GM19043 (cell line): Measurements from ENCODE around the gene NID1.

Experiments
- ATAC-seq: cut with Tn5 transposase; IDR thresholded peaks from one replicate; pipeline ENCODE4 v1.9.1; 2021; ENCODE audit warnings: low read depth; ENCODE audit not compliant: unreplicated experiment

The NID1 gene, protein sequence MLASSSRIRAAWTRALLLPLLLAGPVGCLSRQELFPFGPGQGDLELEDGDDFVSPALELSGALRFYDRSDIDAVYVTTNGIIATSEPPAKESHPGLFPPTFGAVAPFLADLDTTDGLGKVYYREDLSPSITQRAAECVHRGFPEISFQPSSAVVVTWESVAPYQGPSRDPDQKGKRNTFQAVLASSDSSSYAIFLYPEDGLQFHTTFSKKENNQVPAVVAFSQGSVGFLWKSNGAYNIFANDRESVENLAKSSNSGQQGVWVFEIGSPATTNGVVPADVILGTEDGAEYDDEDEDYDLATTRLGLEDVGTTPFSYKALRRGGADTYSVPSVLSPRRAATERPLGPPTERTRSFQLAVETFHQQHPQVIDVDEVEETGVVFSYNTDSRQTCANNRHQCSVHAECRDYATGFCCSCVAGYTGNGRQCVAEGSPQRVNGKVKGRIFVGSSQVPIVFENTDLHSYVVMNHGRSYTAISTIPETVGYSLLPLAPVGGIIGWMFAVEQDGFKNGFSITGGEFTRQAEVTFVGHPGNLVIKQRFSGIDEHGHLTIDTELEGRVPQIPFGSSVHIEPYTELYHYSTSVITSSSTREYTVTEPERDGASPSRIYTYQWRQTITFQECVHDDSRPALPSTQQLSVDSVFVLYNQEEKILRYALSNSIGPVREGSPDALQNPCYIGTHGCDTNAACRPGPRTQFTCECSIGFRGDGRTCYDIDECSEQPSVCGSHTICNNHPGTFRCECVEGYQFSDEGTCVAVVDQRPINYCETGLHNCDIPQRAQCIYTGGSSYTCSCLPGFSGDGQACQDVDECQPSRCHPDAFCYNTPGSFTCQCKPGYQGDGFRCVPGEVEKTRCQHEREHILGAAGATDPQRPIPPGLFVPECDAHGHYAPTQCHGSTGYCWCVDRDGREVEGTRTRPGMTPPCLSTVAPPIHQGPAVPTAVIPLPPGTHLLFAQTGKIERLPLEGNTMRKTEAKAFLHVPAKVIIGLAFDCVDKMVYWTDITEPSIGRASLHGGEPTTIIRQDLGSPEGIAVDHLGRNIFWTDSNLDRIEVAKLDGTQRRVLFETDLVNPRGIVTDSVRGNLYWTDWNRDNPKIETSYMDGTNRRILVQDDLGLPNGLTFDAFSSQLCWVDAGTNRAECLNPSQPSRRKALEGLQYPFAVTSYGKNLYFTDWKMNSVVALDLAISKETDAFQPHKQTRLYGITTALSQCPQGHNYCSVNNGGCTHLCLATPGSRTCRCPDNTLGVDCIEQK

DNA sequence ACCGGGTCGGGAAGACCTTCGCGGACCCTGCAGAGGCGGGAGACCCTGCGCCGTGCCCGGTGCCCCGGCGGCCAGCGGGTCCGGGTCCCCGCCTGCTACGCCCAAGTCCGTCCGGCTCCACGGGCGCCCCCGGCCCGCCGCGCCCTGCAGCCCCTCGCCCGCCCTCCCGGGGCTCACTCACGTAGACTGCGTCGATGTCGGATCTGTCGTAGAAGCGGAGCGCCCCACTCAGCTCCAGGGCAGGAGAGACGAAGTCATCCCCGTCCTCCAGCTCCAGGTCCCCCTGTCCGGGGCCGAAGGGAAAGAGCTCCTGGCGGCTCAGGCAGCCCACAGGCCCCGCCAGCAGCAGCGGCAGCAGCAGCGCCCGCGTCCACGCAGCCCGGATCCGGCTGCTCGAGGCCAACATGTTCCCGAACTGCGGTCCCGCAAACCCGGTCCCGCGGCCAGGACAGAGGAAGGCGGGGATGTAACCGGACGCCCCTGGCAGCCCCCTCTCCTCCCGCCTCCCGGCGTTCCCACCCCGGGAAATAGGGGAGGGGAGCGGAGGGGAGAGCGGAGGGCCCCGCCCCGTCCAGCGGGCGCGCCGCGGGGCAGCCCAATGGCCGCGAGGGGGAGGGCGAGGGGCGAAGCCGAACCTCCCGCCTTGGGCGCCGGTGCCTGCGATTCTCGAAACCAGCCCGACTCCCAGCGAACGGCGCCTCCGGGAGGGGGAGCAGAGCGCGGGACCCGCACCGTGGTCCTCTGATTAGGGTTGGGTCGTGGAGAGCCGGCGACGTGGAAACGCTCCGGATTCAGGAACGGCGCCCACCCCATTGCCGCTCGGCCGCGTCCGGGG is at the start of gene NID1:
NID1 (minus strand) TSS at position 417 of the 835 bp plus-strand sequence; CDS start at position 406, 11 bp downstream.
- no peak for ATAC-seq

DNA sequence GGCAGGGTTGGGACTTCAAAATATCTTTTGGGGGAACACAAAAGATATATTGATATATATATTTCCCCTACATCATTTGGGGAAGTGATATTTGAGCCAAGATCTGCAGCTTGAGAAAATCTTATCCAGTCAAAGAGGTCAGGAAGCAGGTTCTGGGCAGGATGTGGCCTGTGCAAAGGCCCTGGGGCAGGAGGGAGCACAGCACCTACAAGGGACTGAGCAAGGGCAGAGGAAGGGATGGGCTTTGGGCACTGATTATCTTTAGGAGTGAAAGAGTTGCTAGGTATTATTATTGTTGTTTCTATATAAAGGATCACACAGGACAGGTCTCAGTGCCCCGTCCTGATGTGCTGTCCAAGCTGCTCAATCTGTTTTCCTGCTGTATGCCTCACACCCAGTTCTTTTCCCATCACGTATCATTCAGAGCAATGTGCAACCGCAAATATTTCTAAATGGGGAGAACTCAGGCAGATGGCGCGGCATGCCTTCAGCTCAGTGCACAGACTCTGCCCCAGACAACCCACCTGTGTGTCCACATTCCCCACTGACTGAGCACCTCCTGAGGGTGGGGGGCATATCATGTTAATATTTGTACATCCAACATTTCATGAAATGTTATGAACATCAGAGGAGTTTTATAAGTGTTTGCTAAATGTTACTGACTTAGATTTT is 49.3 kb upstream of the NID1 start:
- no peak for ATAC-seq

DNA sequence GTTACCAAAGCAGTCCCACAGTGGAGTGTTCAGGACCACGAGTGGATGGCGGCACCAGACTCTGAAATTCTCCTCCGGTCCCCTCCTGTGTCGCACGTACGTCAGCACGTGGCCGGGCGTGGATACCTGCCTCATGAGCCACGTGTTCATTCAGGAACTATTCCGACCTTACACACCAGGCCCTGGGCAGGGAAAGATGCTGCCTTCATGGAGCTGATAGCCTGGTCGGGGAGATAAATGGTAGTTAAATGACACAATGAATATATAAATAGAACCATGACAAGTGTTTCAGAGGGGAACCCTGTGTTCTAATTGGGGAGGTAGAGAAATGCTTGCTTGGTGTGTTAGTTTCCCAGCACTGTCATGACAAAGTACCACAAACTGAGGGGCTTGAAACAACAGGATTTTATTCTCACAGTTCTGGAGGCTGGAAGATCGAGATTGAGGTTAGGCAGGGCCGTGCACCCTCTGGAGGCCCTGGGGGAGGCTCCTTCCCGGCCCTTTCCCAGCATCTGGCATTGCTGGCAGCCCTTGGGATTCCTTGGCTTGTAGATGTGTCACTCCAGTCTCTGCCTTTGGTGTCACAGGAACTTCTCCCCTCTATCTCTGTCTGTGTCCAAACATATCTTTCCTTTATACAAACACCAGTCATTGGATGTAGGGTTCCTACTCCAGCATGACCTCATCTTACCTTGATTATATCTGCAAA is 48.6 kb upstream of the NID1 start:
- no peak for ATAC-seq

DNA sequence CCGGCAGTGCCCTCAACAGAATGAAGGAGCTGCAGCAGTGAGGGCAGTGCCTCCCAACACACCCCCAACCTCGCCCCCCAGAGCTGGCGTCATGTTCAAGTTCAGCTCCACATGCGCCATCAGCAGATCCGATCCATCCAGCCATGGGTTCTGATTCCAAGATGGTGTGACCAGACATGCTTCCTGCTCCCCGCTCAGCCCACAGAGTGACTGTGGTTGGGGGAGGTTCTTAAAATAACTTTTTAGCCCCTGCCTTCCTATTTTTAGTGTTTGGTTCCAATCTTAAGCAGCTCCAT is 47.4 kb upstream of the NID1 start:
- no peak for ATAC-seq

DNA sequence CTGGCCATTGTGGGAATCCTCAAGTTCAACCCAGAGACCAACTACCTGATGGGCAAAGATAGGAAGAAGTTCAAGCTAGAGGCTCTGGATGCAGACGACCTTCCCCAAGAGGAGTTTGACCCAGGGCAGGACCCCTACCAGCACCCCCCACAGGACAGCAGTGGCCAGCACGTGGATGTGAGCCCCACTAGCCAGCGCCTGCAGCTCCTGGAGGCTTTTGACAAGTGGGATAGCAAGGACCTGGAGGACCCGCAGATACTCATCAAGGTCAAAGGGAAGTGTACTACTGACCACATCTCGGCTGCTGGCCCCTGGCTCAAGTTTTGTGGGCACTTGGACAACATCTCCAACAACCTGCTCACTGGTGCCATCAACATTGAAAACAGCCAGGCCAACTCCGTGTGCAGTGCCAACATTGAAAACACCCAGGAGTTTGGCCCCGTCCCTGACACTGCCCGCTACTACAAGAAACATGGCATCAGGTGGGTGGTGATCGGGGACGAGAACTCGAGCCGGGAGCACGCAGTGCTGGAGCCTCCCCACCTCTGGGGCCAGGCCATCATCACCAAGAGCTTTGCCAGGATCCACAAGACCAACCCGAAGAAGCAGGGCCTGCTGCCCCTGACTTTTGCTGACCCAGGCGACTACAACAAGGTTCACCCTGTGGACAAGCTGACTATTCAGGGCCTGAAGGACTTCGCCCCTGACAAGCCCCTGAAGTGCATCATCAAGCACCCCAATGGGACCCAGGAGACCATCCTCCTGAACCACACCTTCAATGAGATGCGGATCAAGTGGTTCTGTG is 46.8 kb upstream of the NID1 start:
- ATAC-seq, result no peak

DNA sequence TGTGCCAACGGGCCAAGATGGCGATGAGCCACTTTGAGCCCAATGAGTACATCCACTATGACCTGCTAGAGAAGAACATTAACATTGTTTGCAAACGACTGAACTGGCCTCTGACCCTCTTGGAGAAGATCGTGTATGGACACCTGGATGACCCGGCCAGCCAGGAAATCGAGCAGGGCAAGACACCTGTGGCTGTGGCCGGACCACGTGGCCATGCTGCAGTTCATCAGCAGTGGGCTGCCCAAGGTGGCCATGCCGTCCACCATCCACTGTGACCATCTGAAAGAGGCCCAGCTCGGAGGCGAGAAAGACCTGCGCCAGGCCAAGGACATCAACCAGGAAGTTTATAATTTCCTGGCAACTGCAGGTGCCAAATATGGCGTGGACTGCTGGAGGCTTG is 45.2 kb upstream of the NID1 start:
- ATAC-seq, result no peak

DNA sequence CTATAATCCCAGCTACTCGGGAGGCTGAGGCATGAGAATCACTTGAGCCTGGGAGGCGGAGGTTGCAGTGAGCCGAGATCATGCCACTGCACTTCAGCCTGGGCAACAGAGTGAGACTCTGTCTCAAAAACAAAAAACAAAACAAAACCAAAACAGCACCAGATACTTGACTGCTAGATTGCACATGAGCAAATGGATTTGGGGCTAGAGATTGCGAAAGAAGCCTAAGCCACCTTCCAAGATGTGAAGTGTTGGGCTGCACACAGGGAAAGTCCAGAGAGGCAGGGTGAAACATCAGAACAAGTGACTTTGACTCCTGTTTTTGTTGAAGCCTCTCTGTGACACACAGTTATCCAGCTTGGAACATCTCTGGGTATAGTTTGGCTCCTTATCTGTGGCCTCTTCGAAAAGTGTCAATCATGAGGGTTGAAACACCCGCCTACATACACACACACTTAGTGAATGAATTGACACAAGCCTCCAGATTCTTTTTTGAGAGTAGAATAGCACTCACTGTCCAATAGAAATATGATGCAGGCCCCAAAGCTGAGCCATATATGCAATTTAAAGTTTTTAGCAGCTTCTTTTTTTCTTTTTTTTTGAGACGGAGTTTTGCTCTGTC is 43.2 kb upstream of the NID1 start:
- no peak for ATAC-seq

DNA sequence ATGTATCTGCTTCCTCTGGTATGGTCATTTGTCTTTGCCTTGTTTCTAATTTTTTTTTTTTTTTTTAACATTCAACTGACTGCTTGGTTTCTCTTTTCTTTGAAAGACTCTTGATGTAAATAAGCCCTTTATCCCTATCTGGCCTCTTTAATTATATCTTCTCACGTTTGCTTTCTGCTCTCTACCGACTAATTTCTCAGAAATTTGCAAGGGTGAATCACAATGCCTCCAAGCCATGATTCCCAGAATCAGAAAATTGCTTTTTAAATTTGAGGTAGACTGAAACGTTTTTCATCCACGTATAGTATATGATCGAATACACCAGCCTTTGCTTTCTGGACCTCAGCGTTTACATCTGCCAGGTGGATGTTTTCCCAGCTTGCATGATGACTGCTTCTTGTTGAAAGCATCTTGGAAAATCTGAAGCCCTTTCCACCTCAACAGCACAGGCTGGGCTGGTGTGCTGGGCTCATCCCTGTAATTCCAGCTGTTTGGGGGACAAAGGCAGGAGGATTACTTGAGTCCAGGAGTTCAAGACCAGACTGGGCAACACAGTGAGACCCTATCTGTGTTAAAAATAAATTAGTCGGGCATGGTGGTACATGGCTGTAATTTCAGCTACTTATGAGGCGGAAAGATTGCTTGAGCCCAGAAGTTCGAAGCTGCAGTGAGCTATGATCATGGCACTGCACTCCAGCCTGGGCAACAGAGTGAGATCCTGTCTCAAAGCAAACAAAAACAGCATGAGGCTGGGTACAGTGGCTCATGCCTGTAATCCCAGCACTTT is 42.4 kb upstream of the NID1 start:
- no peak for ATAC-seq

DNA sequence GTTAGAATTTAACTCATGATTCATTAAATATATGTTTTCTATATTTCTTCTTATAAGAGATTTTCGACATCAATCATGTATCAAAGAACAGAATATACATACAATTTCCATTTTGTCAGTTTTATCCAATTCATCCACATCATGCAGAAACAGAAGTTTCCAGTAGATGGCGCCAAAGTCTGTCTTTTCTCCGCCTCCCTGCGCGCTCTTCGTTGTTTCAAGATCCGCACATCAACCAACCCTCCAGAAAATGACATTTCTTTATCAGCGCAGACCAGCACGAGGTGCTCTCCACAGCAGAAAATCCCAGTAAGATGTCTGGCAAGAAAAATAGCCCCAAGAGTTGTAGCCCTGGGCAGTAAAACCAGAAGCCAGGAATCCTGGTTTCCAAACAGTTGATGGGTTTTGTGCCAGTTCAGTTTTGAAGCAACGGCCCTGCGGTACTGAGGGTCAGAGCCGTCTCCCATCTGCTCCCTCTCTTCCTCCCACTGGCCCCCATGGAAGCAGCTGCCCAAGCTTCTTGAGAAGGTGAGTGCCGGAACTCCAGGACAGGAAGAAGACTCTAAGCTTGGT is 38.8 kb upstream of the NID1 start:
- ATAC-seq, result no peak

DNA sequence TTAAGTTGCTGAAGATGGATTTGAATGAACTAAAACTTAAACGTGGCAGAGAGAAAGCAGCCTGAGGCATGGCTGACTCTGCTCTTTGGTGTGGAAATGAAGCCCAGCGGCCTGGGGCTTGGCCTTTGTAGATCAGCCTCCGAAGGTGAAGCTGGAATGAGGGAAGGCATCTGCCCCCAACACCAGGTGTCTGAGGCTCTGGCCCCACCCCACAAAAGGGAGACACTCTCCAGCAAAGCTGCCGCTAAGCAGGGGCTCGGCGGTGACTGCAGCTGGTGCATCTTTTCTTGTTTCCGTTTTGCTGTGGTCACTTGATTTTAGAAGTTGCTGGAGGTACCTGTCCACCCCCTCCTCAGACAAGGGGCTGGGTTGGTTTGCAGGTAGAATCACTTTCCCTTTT is 38.2 kb upstream of the NID1 start:
- ATAC-seq, result no peak

DNA sequence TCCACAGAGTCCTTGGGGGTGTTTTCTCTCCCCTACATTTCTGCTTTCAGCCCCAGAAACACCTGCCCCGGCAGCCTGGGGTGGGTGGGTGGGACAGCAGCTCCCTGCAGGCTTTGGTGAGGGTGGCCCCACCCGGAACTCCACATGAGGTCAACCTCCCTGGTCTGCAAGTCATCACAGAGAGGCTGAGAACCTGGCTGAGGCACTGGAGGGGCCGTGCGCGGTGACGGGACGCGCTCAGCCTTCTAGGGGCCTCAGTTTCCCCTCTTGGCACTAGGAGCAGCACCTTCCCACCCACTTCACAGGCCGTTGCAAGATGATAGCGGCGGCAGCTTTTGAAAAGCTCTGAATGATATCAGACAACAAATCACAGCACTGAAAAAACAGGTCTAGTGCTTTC is 37.7 kb upstream of the NID1 start:
- no peak for ATAC-seq

DNA sequence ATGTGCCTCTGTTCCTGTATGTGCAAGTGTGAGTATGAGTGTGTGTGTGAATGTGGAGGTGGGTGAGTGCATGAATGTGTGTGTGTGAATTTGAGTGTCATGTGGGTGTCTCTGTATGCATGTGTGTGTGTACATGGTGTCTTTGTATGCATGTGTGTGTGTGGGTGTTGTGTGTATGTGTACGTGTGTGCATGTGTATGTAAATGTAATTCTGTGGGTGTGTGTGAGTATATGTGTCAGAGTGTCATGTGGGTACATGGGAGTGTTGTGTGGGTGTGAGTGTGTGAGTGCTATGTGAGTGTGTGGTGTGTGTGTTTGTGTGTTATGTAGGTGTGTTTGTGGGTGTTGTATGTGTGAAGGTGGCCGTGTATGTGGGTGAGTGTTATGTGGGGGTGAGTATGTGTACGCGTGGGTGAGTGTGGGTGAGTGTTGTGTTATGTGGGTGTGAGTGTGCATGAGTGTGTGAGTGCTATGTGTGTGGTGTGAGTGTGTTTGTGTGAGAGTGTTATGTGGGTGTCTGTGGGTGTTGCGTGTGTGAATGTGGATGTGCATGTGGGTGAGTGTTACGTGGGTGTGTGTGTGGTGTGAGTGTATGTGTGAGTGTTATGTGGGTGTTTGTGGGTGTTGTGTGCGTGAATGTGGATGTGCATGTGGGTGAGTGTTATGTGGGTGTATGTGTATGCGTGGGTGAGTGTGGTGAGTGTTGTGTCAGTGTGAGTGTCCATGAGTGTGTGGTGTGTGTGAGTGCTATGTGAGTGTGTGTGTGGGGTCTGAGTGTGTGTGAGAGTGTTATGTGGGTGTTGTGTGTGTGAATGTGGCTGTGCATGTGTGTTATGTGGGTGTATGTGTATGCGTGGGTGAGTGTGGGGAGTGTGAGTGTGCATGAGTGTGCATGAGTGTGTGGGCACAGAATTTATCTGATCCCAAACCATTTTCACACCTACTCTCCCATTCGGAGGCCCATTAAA is 36.6 kb upstream of the NID1 start:
- ATAC-seq, result no peak

DNA sequence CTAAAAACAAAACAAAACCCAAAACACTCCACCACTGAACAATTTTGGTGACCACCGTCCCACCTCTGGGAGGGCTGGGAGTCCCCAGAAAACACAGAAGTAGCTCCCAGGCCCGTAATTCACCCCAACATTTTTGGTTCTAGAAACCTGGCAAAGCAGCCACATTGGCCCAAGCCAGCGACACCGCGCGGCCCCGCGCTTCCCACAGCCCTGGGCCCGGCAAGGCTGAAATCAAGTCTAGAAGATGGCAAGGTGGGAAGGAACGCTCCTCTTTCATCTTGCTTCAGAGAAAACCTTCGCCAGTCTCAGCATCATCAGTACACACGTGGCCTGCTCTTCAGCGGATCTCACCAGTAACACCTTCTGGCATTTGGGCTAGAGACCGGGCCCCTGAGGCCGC is 35.9 kb upstream of the NID1 start:
- ATAC-seq, result no peak

DNA sequence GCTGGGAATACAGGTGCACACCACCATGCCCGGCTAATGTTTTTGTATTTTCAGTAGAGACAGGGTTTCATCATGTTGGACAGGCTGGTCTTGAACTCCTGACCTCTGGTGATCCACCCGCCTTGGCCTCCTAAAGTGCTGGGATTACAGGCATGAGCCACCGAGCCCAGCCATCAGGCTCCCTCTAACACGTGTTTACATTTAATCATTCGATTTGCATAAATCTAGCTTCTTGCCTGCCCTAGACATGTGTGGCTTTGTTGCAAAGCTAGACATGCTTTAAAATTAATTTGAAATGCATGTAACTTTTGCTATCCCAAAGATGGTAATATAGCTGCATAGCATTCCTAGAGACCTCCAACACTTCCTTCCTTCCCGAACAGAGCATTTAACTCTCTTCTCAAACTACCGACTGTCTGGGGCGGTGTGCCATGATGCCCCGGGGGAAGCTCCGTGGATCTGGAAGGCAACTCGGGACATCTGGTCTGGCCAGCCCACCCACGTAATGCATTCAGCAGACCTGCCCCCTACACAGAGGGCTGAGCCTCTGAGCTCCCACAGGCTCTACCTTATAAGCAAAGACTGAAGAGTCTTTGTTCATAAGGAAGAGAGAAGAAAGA is 34.6 kb upstream of the NID1 start:
- ATAC-seq, result no peak

DNA sequence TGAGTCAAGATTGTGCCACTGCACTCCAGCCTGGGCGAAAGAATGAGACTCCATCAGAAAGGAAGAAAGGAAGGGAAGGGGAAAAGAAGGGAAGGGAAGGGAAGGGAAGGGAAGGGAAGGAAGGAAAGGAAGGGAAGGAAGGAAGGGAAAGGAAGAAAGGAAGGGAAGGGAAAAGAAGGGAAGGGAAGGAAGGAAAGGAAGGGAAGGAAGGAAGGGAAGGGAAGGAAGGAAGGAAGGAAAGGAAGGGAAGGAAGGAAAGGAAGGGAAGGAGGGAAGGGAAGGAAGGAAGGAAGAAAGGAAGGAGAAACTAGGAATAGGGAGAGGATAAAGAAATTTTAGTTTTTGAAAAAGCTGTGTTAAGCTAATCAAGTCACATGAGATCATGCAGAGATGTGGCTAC is 33.4 kb upstream of the NID1 start:
- ATAC-seq, result no peak
